Keratinocyte (primary cell): ENCODE results near the gene POP5.
"Not testable (repeated sequence)": the region's sequence is repeated elsewhere in the genome, so short reads cannot be mapped to it uniquely, and the experiment has no call there.

ENCODE experiments used
- CTCF ChIP-seq, 3 experiments: IDR thresholded peaks in 1 of 3; conservative IDR thresholded peaks in 1 of 3; optimal IDR thresholded peaks in 1 of 3; 2 replicates in 2 of 3; 3 replicates in 1 of 3; pipeline versions ENCODE3 to v1.5.1; 2011; ENCODE audit warnings: low read length in 3 of 3, mild to moderate bottlenecking in 3 of 3, moderate library complexity in 2 of 3, control low read depth in 1 of 3, inconsistent platforms in 1 of 3; ENCODE audit not compliant: insufficient read depth in 2 of 3; ENCODE audit errors: extremely low read depth in 1 of 3
- EZH2 ChIP-seq: IDR thresholded peaks from one replicate; pipeline ENCODE4 v1.6.1; 2012; ENCODE audit warnings: inconsistent platforms, mild to moderate bottlenecking, low read length, moderate library complexity

- TF ChIP-seq CTCF (optimal IDR thresholded peaks at IDR 0.05 in 1 of 3, IDR thresholded peaks at IDR 0.05 in 1 of 3, conservative IDR thresholded peaks at IDR 0.05 in 1 of 3; ENCODE audit: extremely low read depth in 1 of 3, insufficient read depth in 2 of 3, low read length in 3 of 3); EZH2: not testable (repeated sequence)
Measured at GRCh38 chr12:120617767-120618166, 36.6 kb upstream of the POP5 start.
